Testis (tissue), 2 donors: ENCODE measurements around the gene COPA.

Source experiments
- POLR2A ChIP-seq: fragments of 450-650 bp; IDR thresholded peaks from one replicate; pipeline ENCODE4 v1.6.1; 2017; ENCODE audit warnings: antibody characterized with exemption, mild to moderate bottlenecking, moderate library complexity
- TF ChIP-seq, protein P1 (sequence below), 3 experiments: fragments of 450-650 bp in 2 of 3; fragments of 200-600 bp in 1 of 3; sonication (generic) in 1 of 3; IDR thresholded peaks; one replicate each; pipeline ENCODE4 v1.5.1; 2016 to 2019; ENCODE audit warnings: antibody characterized with exemption in 3 of 3, mild to moderate bottlenecking in 2 of 3, moderate library complexity in 1 of 3

DNA sequence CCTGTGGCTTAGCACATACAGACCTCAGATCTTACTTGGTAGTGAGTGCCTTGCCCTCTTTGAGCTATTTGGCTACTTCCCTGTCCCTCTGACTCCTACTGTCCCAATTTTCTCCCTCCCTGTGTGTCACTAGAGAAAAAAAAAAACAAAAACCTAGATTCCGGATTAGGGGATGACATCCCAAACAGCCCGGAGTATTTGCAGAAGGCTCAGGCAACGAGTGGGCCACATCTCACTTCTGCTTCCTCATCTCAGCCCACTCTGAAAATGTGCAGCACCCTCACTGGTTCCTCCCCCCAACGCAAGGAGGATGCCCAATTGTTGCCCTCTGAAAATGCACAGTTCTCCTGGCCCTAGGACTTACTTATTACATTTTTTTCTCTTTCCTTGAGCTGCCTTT is 28.7 kb upstream of the COPA start:
- TF ChIP-seq POLR2A = no peak
- TF ChIP-seq, protein P1, sequence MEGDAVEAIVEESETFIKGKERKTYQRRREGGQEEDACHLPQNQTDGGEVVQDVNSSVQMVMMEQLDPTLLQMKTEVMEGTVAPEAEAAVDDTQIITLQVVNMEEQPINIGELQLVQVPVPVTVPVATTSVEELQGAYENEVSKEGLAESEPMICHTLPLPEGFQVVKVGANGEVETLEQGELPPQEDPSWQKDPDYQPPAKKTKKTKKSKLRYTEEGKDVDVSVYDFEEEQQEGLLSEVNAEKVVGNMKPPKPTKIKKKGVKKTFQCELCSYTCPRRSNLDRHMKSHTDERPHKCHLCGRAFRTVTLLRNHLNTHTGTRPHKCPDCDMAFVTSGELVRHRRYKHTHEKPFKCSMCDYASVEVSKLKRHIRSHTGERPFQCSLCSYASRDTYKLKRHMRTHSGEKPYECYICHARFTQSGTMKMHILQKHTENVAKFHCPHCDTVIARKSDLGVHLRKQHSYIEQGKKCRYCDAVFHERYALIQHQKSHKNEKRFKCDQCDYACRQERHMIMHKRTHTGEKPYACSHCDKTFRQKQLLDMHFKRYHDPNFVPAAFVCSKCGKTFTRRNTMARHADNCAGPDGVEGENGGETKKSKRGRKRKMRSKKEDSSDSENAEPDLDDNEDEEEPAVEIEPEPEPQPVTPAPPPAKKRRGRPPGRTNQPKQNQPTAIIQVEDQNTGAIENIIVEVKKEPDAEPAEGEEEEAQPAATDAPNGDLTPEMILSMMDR (IDR thresholded peaks at IDR 0.05) = no peak
